ENCODE results near the gene TP63. TPM values are rescaled to one million over a fixed set of nuclear protein-coding genes. Genes with fewer than 3 reads are reported as not detected.

The TP63 gene
- polyA plus RNA-seq, 1 donor from 2014 or later: 0.12 TPM

DNA sequence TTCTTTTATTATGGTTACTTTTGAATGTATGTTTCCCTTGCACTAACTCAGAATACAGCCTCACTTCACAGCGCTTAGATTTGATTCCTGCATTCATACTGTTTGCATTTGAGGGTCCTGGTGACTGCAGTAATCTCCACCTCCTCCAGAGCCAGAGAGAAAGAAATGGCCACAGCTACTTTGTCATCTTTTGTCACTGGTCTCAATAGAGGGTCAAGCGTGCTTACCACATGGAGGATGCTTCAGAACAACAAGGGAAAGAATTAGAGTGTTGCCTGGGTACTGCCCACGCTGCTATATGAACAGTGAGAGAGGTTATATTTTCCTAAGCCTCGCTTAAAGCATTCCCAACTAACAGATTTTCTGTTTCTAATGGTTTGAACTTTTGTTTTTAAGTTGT is 190.1 kb downstream of the TP63 start:
- Histone ChIP-seq H2AFZ (ENCODE audit: low read depth, low read length) (no peak overlapping the region), H3F3A (ENCODE audit: insufficient read depth, low read length, poor library complexity, severe bottlenecking) (no peaks in the 10 kb centered on the region), H3K79me2 (replicated peaks; ENCODE audit: insufficient read depth, low read length) (no peaks in the 10 kb centered on the region), H3K27me3 (ENCODE audit: insufficient read depth, low read depth, low read length) (peaks cover 22% of the 10 kb centered on the region), H3K9ac (ENCODE audit: low read length) (no peak overlapping the region), H3K4me2 (ENCODE audit: low read length) (no peak overlapping the region), H3K9me2 (ENCODE audit: insufficient read depth, low read length) (no peaks in the 10 kb centered on the region), H3K9me3 (ENCODE audit: low read length) (no peaks in the 10 kb centered on the region), H3K36me3 (ENCODE audit: insufficient read depth, low read length) (no peaks in the 10 kb centered on the region), H3K4me3 (ENCODE audit: low read length) (no peak overlapping the region), H3K27ac (ENCODE audit: low read length) (no peak overlapping the region), H4K20me1 (ENCODE audit: insufficient read depth) (no peaks in the 10 kb centered on the region)
- no peak for TF ChIP-seq RAD21 (conservative IDR thresholded peaks at IDR 0.05)
- TF ChIP-seq, protein P1, sequence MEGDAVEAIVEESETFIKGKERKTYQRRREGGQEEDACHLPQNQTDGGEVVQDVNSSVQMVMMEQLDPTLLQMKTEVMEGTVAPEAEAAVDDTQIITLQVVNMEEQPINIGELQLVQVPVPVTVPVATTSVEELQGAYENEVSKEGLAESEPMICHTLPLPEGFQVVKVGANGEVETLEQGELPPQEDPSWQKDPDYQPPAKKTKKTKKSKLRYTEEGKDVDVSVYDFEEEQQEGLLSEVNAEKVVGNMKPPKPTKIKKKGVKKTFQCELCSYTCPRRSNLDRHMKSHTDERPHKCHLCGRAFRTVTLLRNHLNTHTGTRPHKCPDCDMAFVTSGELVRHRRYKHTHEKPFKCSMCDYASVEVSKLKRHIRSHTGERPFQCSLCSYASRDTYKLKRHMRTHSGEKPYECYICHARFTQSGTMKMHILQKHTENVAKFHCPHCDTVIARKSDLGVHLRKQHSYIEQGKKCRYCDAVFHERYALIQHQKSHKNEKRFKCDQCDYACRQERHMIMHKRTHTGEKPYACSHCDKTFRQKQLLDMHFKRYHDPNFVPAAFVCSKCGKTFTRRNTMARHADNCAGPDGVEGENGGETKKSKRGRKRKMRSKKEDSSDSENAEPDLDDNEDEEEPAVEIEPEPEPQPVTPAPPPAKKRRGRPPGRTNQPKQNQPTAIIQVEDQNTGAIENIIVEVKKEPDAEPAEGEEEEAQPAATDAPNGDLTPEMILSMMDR (IDR thresholded peaks at IDR 0.05; ENCODE audit: poor library complexity, severe bottlenecking): no peak
- TF ChIP-seq SMC3 (conservative IDR thresholded peaks at IDR 0.05; ENCODE audit: poor library complexity): no peak
- TF ChIP-seq POLR2AphosphoS5 (IDR thresholded peaks at IDR 0.05): no peak
- no peak for TF ChIP-seq TAF1 (IDR thresholded peaks at IDR 0.05; ENCODE audit: low read depth)
- TF ChIP-seq EP300 (conservative IDR thresholded peaks at IDR 0.05; ENCODE audit: poor library complexity, severe bottlenecking): no peak
- TF ChIP-seq MXI1 (conservative IDR thresholded peaks at IDR 0.05; ENCODE audit: poor library complexity, severe bottlenecking): no peak
- TF ChIP-seq EZH2 (IDR thresholded peaks at IDR 0.05; ENCODE audit: borderline replicate concordance, insufficient read depth, low read length, poor library complexity, severe bottlenecking): no peak
- TF ChIP-seq REST (IDR thresholded peaks at IDR 0.05; ENCODE audit: borderline replicate concordance): no peak

GRCh38 chr3:189822726-189823125 is 191.5 kb downstream of the TP63 start:
- Histone ChIP-seq H4K20me1 (ENCODE audit: insufficient read depth) (no peaks in the 10 kb centered on the region), H3K36me3 (ENCODE audit: insufficient read depth, low read length) (no peaks in the 10 kb centered on the region), H2AFZ (ENCODE audit: low read depth, low read length) (no peak overlapping the region), H3K9ac (ENCODE audit: low read length) (no peak overlapping the region), H3K27ac (ENCODE audit: low read length) (no peak overlapping the region), H3K27me3 (ENCODE audit: insufficient read depth, low read depth, low read length) (peaks cover 22% of the 10 kb centered on the region), H3K4me3 (ENCODE audit: low read length) (no peak overlapping the region), H3K9me3 (ENCODE audit: low read length) (no peaks in the 10 kb centered on the region), H3K79me2 (replicated peaks; ENCODE audit: insufficient read depth, low read length) (no peaks in the 10 kb centered on the region), H3K9me2 (ENCODE audit: insufficient read depth, low read length) (no peaks in the 10 kb centered on the region), H3F3A (ENCODE audit: insufficient read depth, low read length, poor library complexity, severe bottlenecking) (no peaks in the 10 kb centered on the region), H3K4me2 (ENCODE audit: low read length) (no peak overlapping the region)
- TF ChIP-seq, protein P1 (IDR thresholded peaks at IDR 0.05; ENCODE audit: poor library complexity, severe bottlenecking): no peak
- TF ChIP-seq TAF1 (IDR thresholded peaks at IDR 0.05; ENCODE audit: low read depth) (no peak), REST (IDR thresholded peaks at IDR 0.05; ENCODE audit: borderline replicate concordance) (no peak), EP300 (conservative IDR thresholded peaks at IDR 0.05; ENCODE audit: poor library complexity, severe bottlenecking) (no peak), POLR2AphosphoS5 (IDR thresholded peaks at IDR 0.05) (no peak), EZH2 (IDR thresholded peaks at IDR 0.05; ENCODE audit: borderline replicate concordance, insufficient read depth, low read length, poor library complexity, severe bottlenecking) (no peak), MXI1 (conservative IDR thresholded peaks at IDR 0.05; ENCODE audit: poor library complexity, severe bottlenecking) (no peak), SMC3 (conservative IDR thresholded peaks at IDR 0.05; ENCODE audit: poor library complexity) (no peak), RAD21 (conservative IDR thresholded peaks at IDR 0.05) (no peak)
